Measurements from ENCODE around the gene HIVEP3. TPM values are rescaled to one million over a fixed set of nuclear protein-coding genes. Genes with fewer than 3 reads are reported as not detected.

The HIVEP3 gene
- total and polyA plus RNA-seq, 11 donors = 3.2 to 11.9 (median 5.0) TPM

DNA sequence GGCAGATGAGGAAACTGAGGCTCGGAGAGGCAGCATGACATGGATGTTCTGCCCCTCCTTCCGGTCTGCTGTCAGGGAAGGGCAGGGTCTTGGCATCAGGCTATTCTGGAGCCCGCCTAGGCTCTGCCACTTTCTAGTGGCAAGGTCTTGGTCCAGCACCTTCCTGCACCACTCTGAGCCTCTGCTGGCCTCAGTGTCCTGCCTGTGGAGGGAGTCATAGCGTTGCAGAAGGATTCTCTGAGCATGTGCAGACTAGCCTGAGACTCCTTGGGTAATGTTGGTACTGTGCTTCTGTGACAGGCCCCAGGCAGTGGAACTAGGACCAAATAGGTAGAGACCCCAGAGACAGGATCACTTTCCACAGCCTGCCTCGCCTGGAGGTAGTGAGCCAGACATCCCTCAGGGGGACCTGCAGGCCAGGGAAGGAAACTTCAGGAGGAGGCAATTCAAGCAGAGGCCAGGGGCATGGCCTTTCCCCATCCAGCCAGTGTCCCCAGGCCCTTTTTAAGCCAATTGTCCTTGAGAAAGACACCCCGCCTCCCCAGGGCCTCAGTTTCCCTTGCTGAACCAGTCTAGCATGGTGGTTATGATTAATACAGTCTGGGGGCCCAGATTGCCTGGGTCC lies 444.9 kb downstream of the HIVEP3 start:
- Histone ChIP-seq H3K36me3 (no peaks in the 10 kb centered on the region), H3K27ac (peak overlapping the region in 11 of 12 donors; percentile 58 to 86 (median 76)), H3K9me3 (no peaks in the 10 kb centered on the region), H3K27me3 (no peaks in the 10 kb centered on the region), H3K4me3 (no peak overlapping the region), H3K4me1 (peaks cover 0 to 48% (median 33%) of the 10 kb centered on the region in 12 donors)
- DNase-seq (peak in 1 of 5 donors; percentile 20), ATAC-seq (no peak)
- no peak for TF ChIP-seq POLR2A (IDR thresholded peaks at IDR 0.05)
- TF ChIP-seq, protein P1, sequence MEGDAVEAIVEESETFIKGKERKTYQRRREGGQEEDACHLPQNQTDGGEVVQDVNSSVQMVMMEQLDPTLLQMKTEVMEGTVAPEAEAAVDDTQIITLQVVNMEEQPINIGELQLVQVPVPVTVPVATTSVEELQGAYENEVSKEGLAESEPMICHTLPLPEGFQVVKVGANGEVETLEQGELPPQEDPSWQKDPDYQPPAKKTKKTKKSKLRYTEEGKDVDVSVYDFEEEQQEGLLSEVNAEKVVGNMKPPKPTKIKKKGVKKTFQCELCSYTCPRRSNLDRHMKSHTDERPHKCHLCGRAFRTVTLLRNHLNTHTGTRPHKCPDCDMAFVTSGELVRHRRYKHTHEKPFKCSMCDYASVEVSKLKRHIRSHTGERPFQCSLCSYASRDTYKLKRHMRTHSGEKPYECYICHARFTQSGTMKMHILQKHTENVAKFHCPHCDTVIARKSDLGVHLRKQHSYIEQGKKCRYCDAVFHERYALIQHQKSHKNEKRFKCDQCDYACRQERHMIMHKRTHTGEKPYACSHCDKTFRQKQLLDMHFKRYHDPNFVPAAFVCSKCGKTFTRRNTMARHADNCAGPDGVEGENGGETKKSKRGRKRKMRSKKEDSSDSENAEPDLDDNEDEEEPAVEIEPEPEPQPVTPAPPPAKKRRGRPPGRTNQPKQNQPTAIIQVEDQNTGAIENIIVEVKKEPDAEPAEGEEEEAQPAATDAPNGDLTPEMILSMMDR (IDR thresholded peaks at IDR 0.05) = no peak
- 92 to 95% (median 93%) methylated on average over 5 to 6 of the region's 6 CpGs for WGBS, 4 donors
- intact Hi-C loops (cut with DNase I) = no loop called here

DNA sequence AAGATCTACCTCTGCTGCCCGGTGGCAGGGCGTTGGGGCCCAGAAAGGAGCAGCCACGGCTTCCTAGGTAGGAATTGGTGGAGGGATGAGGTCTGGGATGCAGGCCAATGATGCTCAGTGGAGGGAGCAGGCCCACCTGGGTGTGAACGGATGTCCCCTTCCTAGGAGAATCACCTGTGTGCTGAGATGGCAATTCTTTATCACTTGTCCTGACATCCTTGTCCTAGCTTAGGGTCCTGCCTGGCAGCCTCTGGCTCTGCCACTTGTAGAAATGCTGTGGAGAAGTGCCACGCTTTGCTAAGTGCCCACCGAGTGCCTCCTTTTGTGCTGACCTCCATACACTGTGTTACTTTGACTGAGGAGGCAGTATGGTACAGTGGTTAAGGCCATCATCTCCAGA lies 447.1 kb downstream of the HIVEP3 start:
- Histone ChIP-seq H3K9me3 (no peaks in the 10 kb centered on the region), H3K27ac (no peak overlapping the region), H3K27me3 (no peaks in the 10 kb centered on the region), H3K36me3 (no peaks in the 10 kb centered on the region), H3K4me3 (no peak overlapping the region), H3K4me1 (peaks cover 0 to 30% (median 20%) of the 10 kb centered on the region in 12 donors)
- DNase-seq (no peak), ATAC-seq (no peak)
- intact Hi-C loops (cut with DNase I) = no loop called here
- WGBS, 4 donors = 86 to 91% (median 89%) methylated on average over 5 to 6 of the region's 6 CpGs
- no peak for TF ChIP-seq POLR2A (IDR thresholded peaks at IDR 0.05)
- TF ChIP-seq, protein P1 (IDR thresholded peaks at IDR 0.05) = no peak

DNA sequence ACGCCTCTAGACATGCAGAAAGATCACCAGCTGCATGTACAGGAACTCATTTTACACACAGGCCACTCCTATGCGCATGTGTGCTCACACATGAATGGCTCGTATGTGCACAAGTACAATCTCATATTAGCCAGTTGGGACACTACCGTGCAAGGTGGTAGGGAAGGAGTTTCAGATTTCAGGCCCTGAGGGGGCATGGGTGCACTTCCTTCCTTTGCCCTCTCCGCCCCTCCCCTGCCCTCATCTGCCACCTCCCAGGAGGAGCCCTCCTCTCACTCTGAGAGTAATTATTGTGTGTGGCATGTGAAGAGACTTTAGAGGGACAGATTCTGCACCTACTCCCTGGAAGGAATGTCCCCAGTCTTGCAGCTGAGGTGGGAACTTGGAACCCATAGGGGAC lies 449.0 kb downstream of the HIVEP3 start:
- DNase-seq = no peak
- Histone ChIP-seq H3K4me1 (peaks cover 0 to 10% (median 9%) of the 10 kb centered on the region in 12 donors), H3K36me3 (no peaks in the 10 kb centered on the region), H3K4me3 (no peak overlapping the region), H3K9me3 (no peaks in the 10 kb centered on the region), H3K27me3 (peaks cover 0 to 3% (median 0%) of the 10 kb centered on the region in 9 donors), H3K27ac (no peak overlapping the region)
- TF ChIP-seq, protein P1 (IDR thresholded peaks at IDR 0.05) = no peak
- no peak for TF ChIP-seq POLR2A (IDR thresholded peaks at IDR 0.05)
- ATAC-seq = no peak
- intact Hi-C loops (cut with DNase I) = no loop called here
- WGBS, 4 donors = 64 to 82% (median 68%) methylated on average over 5 of the region's 5 CpGs

DNA sequence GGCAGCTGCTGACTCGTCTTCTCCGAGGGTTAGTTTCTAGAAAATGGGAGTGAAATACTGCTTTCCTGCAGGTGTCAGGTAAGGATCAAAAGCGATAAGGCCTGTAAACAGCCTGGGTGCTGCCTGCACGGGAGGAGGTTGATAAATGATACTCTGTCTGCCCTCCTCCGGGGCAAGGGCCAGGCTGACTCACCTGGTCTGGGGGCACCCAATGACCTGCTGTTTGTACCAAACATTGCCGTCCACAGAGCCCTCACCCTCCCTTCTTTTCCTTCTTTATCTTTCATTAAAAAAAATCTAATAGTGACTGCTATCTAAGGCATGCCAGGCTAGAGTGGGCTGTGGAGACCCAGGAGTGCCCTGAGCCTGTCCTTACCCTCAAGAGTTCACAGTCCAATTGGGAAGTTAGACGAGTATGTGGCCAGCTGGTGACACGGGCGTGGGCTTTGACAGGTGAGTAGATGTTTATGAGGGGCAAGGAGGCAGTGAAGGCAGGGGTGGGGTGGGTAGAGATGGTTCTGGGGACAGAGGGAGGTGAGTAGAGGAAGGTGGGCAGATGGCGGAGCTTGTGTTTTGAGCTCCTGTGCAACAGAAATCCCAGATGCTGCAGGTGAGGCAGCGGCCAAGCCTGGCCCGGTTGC lies 450.5 kb downstream of the HIVEP3 start:
- intact Hi-C loops (cut with DNase I) = no loop called here
- Histone ChIP-seq H3K27me3 (peaks cover 0 to 3% (median 0%) of the 10 kb centered on the region in 9 donors), H3K4me3 (no peak overlapping the region), H3K27ac (no peak overlapping the region), H3K4me1 (no peaks in the 10 kb centered on the region), H3K9me3 (no peaks in the 10 kb centered on the region), H3K36me3 (no peaks in the 10 kb centered on the region)
- ATAC-seq (no peak), DNase-seq (peak in 2 of 5 donors; percentile 8 to 10)
- 81 to 90% (median 88%) methylated on average over 12 of the region's 12 CpGs for WGBS, 4 donors
- TF ChIP-seq, protein P1 (IDR thresholded peaks at IDR 0.05) = no peak
- TF ChIP-seq POLR2A (IDR thresholded peaks at IDR 0.05) = no peak

All from heart left ventricle (tissue), 16 donors.